GM19043 (cell line): ENCODE data around the gene GSTM1.
A peak's percentile ranks its signal among the peaks of the same experiment; 100 is the strongest.

Experiments used
- ATAC-seq: cut with Tn5 transposase; IDR thresholded peaks from one replicate; pipeline ENCODE4 v1.9.1; 2021; ENCODE audit warnings: low read depth; ENCODE audit not compliant: unreplicated experiment

Gene GSTM1

GRCh38 chr1:109725510-109725909 lies 37.9 kb downstream of the GSTM1 start:
- ATAC-seq, result no peak

GRCh38 chr1:109726007-109726406 lies 38.4 kb downstream of the GSTM1 start:
- no peak for ATAC-seq

GRCh38 chr1:109726728-109727373 lies 39.2 kb downstream of the GSTM1 start:
- ATAC-seq, result no peak

- ATAC-seq, result no peak
Observed at GRCh38 chr1:109728870-109729269, 41.3 kb downstream of the GSTM1 start.

GRCh38 chr1:109730666-109731065 lies 43.0 kb downstream of the GSTM1 start:
- no peak for ATAC-seq

- ATAC-seq, result no peak
Observed at GRCh38 chr1:109732390-109732881, 44.8 kb downstream of the GSTM1 start.

- no peak for ATAC-seq
Observed at GRCh38 chr1:109733236-109733870, 45.7 kb downstream of the GSTM1 start.

GRCh38 chr1:109739738-109740614 lies 52.4 kb downstream of the GSTM1 start:
- peak; percentile 64 for ATAC-seq

- no peak for ATAC-seq
Observed at GRCh38 chr1:109740615-109741373, 53.2 kb downstream of the GSTM1 start, which contains the start of gene GSTM3. GSTM3 (minus strand) TSS chr1:109741038; CDS start chr1:109740287, 751 bp downstream.
